GM21528 (cell line): ENCODE measurements around the gene CDK5RAP1.

Experiments used
- ATAC-seq: cut with Tn5 transposase; IDR thresholded peaks from one replicate; pipeline ENCODE4 v1.9.1; 2021; ENCODE audit warnings: mild to moderate bottlenecking, moderate library complexity; ENCODE audit not compliant: unreplicated experiment, low FRiP score

The CDK5RAP1 gene

GRCh38 chr20:33423141-33423834, 22.0 kb upstream of the CDK5RAP1 start:
- no peak for ATAC-seq

- no peak for ATAC-seq
These were observed 18.0 kb upstream of the CDK5RAP1 start for GRCh38 chr20:33419140-33419974.

- no peak for ATAC-seq
These were observed 16.7 kb upstream of the CDK5RAP1 start for GRCh38 chr20:33418033-33418432.

GRCh38 chr20:33415948-33416347, 14.6 kb upstream of the CDK5RAP1 start:
- ATAC-seq = no peak

GRCh38 chr20:33412484-33412838, 11.1 kb upstream of the CDK5RAP1 start:
- ATAC-seq = no peak

GRCh38 chr20:33411711-33412483, 10.6 kb upstream of the CDK5RAP1 start:
- no peak for ATAC-seq

GRCh38 chr20:33411242-33411641, 9.9 kb upstream of the CDK5RAP1 start:
- ATAC-seq = no peak

GRCh38 chr20:33410081-33410742, 8.9 kb upstream of the CDK5RAP1 start:
- no peak for ATAC-seq

- ATAC-seq = no peak
These were observed 7.7 kb upstream of the CDK5RAP1 start for GRCh38 chr20:33408716-33409654.

- ATAC-seq = no peak
These were observed 7.0 kb upstream of the CDK5RAP1 start for GRCh38 chr20:33408313-33408712.

GRCh38 chr20:33407796-33408195, 6.5 kb upstream of the CDK5RAP1 start:
- ATAC-seq = no peak

GRCh38 chr20:33407251-33407650, 5.9 kb upstream of the CDK5RAP1 start:
- no peak for ATAC-seq

GRCh38 chr20:33404281-33404680, 3.0 kb upstream of the CDK5RAP1 start:
- no peak for ATAC-seq

- no peak for ATAC-seq
These were observed 626 bp upstream of the CDK5RAP1 start for GRCh38 chr20:33401921-33402369.

GRCh38 chr20:33400812-33401183, 521 bp downstream of the CDK5RAP1 start:
- ATAC-seq = no peak

- ATAC-seq = no peak
These were observed 1.4 kb downstream of the CDK5RAP1 start for GRCh38 chr20:33399924-33400323.

GRCh38 chr20:33394718-33395117, 6.6 kb downstream of the CDK5RAP1 start:
- no peak for ATAC-seq

- ATAC-seq = no peak
These were observed 7.7 kb downstream of the CDK5RAP1 start for GRCh38 chr20:33393609-33394008.

GRCh38 chr20:33391722-33392415, 9.4 kb downstream of the CDK5RAP1 start:
- no peak for ATAC-seq
